ENCODE results near the gene ZNF2.

Gene ZNF2

GRCh38 chr2:95165371-95166064 lies at the start of gene ZNF2:
TSS of gene ZNF2 (plus strand) at chr2:95165809. CDS start at chr2:95176227, 10,418 bp downstream.
- peak; percentile 98 for DNase-seq
- TF ChIP-seq POLR2A (IDR thresholded peaks at IDR 0.05; ENCODE audit: low read length) (peak; percentile 95), GATA1 (IDR thresholded peaks at IDR 0.05; ENCODE audit: low read depth, low read length) (no peak)

DNA sequence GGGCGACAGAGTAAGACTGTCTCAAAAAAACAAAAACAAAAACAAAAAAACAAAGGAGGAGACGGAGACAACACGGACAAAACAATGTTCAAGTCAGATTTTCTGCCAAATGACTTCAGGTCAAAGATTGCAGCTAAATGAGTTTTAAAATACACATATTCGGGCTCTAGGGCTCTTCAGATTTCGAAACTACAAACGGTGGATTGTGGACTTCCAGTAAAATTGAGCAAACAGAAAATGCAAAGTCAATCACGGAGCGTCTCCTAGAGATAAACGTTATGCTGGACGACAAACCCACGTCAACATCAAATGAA lies 44.6 kb upstream of the ZNF2 start:
- no peak for DNase-seq
- TF ChIP-seq POLR2A (IDR thresholded peaks at IDR 0.05; ENCODE audit: low read length) (no peak), GATA1 (IDR thresholded peaks at IDR 0.05; ENCODE audit: low read depth, low read length) (no peak)

DNA sequence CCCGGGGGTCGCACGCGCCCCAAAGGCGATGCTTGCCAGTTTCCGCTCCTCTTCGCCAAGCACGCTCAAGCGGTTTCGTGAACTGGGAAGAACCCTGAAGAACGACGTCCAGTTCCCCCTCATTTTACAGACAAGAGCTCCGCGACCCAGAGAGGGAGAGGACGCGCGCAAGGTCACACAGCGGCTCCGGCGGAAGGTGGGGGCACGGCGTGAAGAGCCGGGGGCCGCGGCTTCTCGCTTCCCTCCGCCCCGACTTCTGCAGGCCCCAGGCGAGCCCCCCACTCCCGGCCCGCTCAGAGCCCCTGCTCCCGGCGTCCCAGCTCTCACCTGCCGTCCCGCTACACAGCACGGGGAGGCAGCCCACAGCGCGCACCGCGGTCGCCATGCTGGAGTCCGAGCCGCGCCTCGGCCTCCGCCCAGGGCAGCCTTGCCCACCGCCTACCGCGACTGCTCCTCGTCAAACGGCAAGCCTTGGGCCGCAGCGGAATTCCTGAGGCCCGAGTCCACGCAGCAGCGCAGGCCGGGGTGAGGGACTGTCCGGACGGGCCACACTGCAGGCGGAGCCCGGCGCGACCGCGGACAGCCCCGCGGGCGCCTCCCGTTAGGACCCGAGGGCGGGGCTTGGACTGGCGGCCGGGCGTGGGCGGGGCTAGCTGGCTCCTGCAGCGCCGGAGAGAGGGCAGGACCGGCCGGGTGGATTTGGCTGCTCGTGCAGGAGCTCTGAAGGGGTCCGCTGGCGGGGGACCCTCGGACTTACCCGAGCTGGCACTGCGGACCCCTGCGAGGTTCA lies 44.0 kb upstream of the ZNF2 start, which contains the start of gene MRPS5:
MRPS5 (minus strand) TSS at position 402 of the 790 bp plus-strand sequence; CDS start at position 385, 17 bp downstream.
- peak; percentile 67 for TF ChIP-seq POLR2A (IDR thresholded peaks at IDR 0.05; ENCODE audit: low read length)
- TF ChIP-seq GATA1 (IDR thresholded peaks at IDR 0.05; ENCODE audit: low read depth, low read length), result no peak
- DNase-seq, result peak; percentile 86 to 90

- TF ChIP-seq POLR2A (IDR thresholded peaks at IDR 0.05; ENCODE audit: low read length) (no peak), GATA1 (IDR thresholded peaks at IDR 0.05; ENCODE audit: low read depth, low read length) (no peak)
- DNase-seq, result no peak
Measured at GRCh38 chr2:95122197-95122551, 43.4 kb upstream of the ZNF2 start.

- no peak for TF ChIP-seq GATA1 (IDR thresholded peaks at IDR 0.05; ENCODE audit: low read depth, low read length)
- TF ChIP-seq POLR2A (IDR thresholded peaks at IDR 0.05; ENCODE audit: low read length), result no peak
- no peak for DNase-seq
Measured at GRCh38 chr2:95138702-95139101, 26.9 kb upstream of the ZNF2 start.

DNA sequence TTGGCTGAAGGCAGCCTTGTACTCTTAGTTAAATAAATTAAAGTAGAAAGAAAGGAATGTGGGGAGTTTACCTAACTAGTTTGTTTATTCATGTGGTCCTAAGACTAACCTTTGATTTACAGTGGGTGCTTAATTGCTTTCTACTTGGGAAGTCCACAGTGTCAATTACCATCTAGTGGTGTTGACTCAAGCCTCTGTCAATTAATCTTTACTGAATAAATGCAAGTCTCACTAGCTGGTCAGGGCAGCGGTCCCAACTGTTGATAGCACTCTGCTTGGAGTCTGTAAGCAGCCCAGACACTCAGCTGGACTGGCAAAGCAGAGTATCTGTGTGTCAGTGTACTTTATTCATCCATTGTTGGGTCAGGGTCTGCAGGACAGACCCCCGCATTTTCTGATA lies 21.8 kb upstream of the ZNF2 start:
- TF ChIP-seq GATA1 (IDR thresholded peaks at IDR 0.05; ENCODE audit: low read depth, low read length) (no peak), POLR2A (IDR thresholded peaks at IDR 0.05; ENCODE audit: low read length) (no peak)
- no peak for DNase-seq

DNA sequence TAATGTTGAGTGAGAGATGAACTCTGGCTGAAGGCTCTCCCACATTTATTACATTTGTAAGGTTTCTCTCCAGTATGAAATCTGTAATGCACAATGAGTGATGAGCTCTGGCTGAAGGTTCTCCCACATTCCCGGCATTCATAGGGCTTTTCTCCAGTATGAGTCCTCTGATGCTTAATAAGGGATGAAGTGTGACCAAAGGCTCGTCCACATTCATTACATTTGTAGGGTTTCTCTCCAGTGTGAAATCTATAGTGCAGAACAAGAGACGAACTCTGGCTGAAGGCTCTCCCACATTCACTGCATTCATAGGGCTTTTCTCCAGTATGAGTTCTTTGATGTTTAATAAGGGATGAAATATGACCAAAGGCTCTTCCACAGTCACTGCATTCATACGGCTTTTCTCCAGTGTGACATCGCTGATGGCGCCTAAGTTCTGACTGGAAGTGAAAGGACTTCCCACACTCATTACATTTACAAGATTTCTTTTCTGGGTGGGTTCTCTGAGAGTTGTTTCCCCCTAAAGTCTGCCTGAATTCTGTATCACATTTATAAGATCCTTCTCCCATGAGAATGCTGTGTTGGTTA lies 16.1 kb upstream of the ZNF2 start:
- no peak for DNase-seq

GRCh38 chr2:95158441-95158840 lies 7.2 kb upstream of the ZNF2 start:
- peak in 1 of 2 experiments; percentile 12 for DNase-seq
- TF ChIP-seq POLR2A (IDR thresholded peaks at IDR 0.05; ENCODE audit: low read length) (no peak), GATA1 (IDR thresholded peaks at IDR 0.05; ENCODE audit: low read depth, low read length) (no peak)

More for the DNA sequence above, 16.1 kb upstream of the ZNF2 start:
- TF ChIP-seq POLR2A (IDR thresholded peaks at IDR 0.05; ENCODE audit: low read length), result no peak
- TF ChIP-seq GATA1 (IDR thresholded peaks at IDR 0.05; ENCODE audit: low read depth, low read length), result no peak

DNA sequence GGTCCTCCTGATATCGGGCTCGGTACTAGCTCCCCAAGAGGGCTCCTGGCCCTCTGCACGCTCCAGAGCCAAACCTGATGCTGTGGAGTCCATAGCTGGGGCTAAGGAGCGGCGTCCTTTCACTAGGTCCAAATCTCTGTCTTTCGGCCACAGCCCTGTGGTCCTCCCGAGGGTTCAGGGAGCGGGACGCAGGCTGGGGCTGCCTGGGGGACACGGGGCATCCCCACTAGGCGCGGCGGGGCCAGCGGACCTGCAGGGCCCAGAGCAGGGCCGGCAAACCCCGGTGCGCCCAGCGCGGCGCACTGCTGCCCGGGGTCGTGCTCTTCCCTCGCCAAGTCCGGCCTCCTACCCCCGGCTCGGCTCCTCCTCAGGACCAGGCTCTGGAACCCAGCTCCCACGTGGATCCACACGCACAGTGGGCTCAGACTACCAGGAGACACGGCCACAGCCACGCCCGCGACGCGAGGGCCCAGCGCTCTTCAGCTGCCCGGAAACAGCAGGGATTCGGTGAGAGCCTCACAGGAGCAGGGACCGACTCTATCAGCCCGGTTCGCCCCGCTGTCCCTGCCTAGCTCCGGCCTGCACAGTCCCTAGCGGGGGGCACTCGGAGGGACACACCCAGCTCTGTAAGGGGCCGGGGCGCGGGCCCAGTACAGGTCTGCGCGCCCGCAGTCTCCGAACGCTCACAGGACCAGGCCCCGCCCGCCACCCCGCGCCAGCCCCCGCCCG lies 6.6 kb upstream of the ZNF2 start:
- peak; percentile 77 to 80 for DNase-seq
- TF ChIP-seq POLR2A (IDR thresholded peaks at IDR 0.05; ENCODE audit: low read length) (no peak), GATA1 (IDR thresholded peaks at IDR 0.05; ENCODE audit: low read depth, low read length) (no peak)

DNA sequence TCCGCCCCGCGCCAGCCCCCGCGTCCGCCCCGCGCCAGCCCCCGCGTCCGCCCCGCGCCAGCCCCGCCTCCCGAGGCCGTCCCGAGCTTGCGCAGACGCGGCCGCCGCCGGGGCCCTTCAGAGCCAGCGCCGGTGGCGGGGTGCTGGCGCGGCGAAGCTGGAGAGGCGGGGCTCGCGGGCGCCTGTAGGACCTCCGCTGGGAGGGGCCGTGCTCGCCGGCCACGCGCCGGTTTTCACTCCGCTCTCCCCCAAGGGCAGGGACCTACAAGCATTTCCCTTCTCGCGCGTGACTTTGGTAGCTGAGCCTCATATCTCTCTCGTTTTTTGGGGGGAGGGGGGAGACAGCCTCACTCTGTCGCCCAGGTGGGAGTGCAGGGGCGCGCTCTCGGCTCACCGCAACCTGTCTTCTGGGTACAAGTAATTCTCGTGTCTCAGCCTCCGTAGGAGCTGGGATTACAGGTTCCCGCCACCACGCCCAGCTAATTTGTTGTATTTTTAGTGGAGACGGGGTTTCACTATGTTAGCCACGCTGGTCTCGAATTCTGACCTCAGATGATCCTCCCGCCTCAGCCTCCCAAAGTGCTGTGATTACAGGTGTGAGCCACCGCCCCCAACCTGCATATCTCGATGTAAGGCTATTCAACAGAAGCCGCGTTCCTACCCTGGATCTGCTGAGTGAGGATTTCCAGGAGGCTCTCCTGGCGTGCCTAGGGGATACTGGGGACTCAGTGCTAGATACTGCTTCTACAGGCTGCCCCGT lies 5.7 kb upstream of the ZNF2 start, which contains the start of gene ZNF514:
ZNF514 (minus strand) TSS at position 159 of the 760 bp plus-strand sequence. CDS start 6,595 bp downstream, outside the sequence.
- TF ChIP-seq GATA1 (IDR thresholded peaks at IDR 0.05; ENCODE audit: low read depth, low read length), result no peak
- TF ChIP-seq POLR2A (IDR thresholded peaks at IDR 0.05; ENCODE audit: low read length), result peak; percentile 17
- peak; percentile 87 to 89 for DNase-seq

GRCh38 chr2:95165030-95165370 lies 609 bp upstream of the ZNF2 start:
- TF ChIP-seq GATA1 (IDR thresholded peaks at IDR 0.05; ENCODE audit: low read depth, low read length) (no peak), POLR2A (IDR thresholded peaks at IDR 0.05; ENCODE audit: low read length) (no peak)
- DNase-seq, result no peak

- TF ChIP-seq GATA1 (IDR thresholded peaks at IDR 0.05; ENCODE audit: low read depth, low read length) (no peak), POLR2A (IDR thresholded peaks at IDR 0.05; ENCODE audit: low read length) (no peak)
- no peak for DNase-seq
Measured at GRCh38 chr2:95166065-95166763, 605 bp downstream of the ZNF2 start.

- no peak for DNase-seq
- TF ChIP-seq POLR2A (IDR thresholded peaks at IDR 0.05; ENCODE audit: low read length) (no peak), GATA1 (IDR thresholded peaks at IDR 0.05; ENCODE audit: low read depth, low read length) (no peak)
Measured at GRCh38 chr2:95171902-95172301, 6.3 kb downstream of the ZNF2 start.

Data from erythroblast (primary cell).